Stimulated activated CD4-positive, alpha-beta T cell treated with anti-CD3 and anti-CD28 coated beads, Interleukin-2, amount 100 ng/mL, for 4 hours (primary cell): ENCODE results near the gene MINDY4B.

Experiments
- DNase-seq: peaks from one replicate; pipeline ENCODE4 v3.0.0-alpha.2; 2020; ENCODE audit warnings: low read depth

Gene MINDY4B

GRCh38 chr3:150844484-150844883, 60.8 kb downstream of the MINDY4B start:
- no peak for DNase-seq

DNA sequence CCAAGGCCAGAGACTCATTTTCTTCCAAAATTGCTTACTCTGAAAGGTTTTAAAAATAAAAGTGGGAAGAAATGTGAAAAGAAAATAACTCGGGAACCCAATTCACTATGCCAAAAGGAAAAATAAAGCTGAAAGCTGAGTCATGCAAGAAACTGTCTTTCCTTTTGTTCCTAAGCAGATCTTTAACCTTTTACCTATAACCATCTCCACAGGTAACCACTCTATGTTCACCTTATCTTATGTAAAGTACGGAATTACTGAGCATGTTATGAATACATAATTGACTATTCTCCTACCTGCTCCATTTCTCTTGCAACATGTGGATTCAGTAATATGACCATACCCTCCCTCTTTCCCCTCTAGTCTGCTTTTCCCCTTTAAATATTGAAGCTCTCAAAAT, 62.0 kb downstream of the MINDY4B start:
- no peak for DNase-seq

GRCh38 chr3:150840802-150841515, 64.3 kb downstream of the MINDY4B start:
- DNase-seq: no peak

DNA sequence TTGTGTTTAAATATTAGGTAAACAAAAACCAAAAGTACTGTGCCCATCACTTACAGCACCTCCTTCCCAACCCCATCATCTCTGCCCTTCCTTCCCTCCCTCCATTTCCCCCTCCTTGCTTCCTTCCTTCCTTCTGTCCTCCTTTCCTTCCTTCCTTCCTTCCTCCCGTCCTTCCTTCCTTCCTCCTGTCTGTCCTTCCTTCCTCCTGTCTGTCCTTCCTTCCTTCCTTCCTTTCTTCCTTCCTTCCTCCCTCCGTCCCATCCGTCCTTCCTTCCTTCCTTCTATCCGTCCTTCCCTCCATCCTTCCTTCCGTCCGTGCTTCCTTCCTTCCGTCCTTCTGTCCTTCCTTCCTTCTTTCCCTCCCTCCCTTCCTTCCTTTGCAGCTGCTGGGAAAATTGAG, 74.5 kb downstream of the MINDY4B start:
- no peak for DNase-seq

GRCh38 chr3:150830094-150830681, 75.1 kb downstream of the MINDY4B start:
- no peak for DNase-seq

GRCh38 chr3:150829408-150829807, 75.8 kb downstream of the MINDY4B start:
- DNase-seq: no peak

DNA sequence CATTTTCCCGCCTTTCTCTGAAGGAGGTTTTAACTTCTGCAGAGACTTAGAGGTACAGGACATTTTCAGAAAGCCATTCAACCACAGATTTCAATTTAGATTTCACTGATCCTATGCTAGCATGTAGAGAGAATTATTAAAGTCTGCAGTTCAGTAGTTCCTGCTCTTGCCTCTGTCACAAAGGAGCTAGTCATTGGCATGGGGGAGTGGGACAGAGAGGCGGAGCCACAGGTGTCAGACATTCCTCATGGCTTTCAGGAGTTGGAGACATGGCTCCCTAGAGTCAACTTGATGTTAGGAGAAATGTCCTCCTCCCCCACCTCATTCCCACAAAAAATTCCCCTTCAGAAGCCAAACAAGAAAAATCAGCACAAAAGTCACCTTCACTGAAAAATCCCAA, 76.2 kb downstream of the MINDY4B start:
- DNase-seq: no peak

- DNase-seq: no peak
Observed at GRCh38 chr3:150828261-150828660, 77.0 kb downstream of the MINDY4B start.

DNA sequence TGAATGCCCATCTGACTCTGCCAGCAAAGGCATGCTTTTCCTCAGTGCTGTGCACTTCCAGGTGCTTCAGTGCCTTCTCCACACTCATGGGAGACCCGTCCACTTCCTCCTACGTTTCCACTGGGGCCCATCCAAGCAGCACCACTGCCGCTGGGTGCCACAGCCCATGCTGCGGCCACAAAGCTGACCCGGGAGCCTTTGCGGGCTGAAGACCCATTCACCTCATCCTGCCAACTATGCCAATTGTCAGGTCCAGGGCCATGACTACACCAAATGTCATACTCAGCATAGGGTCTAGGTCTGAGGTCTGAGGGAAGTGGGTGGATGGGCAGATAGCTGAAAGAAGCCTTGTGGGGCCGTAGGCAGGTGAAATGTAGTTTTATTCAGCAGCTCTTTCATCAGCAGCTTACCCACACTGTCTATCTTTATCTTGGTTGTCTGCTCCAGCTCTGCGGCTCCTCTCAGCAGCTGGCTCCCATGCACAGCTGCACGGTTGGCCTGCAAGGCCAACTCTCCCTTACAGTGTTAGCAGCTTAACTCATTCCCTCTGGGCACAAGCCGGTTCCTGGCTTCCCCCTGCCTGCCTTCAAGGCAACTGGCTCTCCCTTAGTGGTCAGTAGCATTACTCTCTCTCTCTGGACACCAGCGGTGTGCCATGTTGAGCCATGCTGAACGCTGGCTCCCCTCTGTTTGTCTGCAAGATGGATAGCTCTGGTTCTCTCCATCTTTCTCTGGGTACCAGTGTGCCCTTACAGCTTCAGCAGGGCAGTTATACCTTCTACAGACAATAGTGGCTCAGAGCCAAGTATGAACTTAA, 78.6 kb downstream of the MINDY4B start:
- no peak for DNase-seq

- no peak for DNase-seq
Observed at GRCh38 chr3:150825916-150826377, 79.3 kb downstream of the MINDY4B start.

DNA sequence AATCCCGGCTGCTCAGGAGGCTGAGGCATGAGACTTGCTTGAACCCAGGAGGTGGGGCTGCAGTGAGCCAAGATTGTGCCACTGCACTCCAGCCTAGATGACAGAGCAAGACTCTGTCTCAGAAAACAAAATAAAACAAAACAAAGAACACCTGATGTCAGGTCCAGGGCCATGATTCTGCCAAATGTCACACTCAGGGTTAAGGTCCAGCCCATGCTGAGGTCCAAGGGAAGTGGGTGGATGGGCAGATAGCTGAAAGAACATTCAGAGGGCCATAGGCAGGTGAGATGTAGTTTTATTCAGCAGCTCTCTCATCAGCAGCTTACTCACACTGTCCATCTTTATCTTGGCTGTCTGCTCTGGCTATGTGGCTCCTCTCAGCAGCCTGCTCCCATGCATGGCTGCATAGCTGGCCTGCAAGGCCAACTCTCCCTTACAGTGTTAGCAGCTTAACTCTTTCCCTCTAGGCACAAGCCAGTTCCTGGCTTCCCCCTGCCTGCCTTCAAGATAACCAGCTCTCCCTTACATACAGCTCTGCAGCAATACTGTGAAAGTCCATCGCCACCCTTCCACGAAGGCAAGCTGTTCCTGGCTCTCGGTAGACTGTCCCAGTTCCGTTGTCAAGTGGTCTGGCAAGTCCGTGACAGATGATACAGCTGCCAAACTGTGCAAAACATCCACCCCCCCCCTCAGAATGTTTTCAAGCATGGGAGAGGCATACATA, 79.9 kb downstream of the MINDY4B start:
- DNase-seq: no peak

- DNase-seq: no peak
Observed at GRCh38 chr3:150823277-150823676, 82.0 kb downstream of the MINDY4B start.

DNA sequence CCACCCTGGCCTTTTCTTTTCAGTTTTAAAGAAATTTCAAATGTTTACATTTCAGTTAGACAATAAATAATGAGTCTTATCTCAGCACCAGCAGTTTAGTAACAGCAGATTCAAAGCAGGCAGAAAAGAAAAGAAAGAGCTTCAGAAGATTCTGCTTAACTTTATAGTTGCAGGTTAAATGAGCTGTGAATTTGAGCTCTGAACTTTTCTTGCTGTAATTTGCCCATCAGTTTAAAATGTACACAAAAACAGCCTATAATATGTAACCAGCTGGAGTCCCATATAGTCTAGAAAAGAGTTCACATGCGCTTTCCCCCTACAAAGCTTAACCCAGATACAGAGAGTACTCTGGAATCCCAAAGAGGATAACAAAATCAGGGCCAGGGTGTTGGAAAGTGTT, 82.6 kb downstream of the MINDY4B start:
- DNase-seq: no peak
